WI38 (cell line): ENCODE results near the gene PPRC1.

Experiments
- H3K4me3 ChIP-seq: 2 replicates; pipeline ENCODE4 v1.5.1; 2011; ENCODE audit warnings: low read depth, mild to moderate bottlenecking, control low read depth, low read length
- TF ChIP-seq, protein P1 (sequence below): IDR thresholded peaks from 2 replicates; pipeline ENCODE4 v1.5.1; 2012; ENCODE audit warnings: low read depth, mild to moderate bottlenecking, control low read depth, low read length

PPRC1 gene

DNA sequence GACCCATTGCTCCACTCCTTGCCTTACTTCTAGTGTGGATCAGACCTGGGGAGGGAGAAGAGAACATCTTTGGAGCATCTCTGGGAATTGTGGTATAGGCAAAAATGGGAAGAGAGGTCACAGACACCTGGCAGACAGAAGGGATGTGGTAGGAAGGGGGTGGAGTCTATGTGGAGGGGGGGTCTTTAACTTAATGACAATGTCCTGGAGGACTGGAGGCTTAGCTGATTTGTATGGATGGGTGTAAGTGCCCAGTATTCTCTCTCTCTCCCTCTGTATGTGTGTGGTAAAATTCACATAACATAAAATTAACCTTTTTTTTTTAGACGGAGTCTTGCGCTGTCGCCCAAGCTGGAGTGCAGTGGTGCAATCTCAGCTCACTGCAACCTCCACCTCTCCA, 9.6 kb upstream of the PPRC1 start:
- TF ChIP-seq, protein P1, sequence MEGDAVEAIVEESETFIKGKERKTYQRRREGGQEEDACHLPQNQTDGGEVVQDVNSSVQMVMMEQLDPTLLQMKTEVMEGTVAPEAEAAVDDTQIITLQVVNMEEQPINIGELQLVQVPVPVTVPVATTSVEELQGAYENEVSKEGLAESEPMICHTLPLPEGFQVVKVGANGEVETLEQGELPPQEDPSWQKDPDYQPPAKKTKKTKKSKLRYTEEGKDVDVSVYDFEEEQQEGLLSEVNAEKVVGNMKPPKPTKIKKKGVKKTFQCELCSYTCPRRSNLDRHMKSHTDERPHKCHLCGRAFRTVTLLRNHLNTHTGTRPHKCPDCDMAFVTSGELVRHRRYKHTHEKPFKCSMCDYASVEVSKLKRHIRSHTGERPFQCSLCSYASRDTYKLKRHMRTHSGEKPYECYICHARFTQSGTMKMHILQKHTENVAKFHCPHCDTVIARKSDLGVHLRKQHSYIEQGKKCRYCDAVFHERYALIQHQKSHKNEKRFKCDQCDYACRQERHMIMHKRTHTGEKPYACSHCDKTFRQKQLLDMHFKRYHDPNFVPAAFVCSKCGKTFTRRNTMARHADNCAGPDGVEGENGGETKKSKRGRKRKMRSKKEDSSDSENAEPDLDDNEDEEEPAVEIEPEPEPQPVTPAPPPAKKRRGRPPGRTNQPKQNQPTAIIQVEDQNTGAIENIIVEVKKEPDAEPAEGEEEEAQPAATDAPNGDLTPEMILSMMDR: no peak
- H3K4me3 ChIP-seq: no peak overlapping the region

DNA sequence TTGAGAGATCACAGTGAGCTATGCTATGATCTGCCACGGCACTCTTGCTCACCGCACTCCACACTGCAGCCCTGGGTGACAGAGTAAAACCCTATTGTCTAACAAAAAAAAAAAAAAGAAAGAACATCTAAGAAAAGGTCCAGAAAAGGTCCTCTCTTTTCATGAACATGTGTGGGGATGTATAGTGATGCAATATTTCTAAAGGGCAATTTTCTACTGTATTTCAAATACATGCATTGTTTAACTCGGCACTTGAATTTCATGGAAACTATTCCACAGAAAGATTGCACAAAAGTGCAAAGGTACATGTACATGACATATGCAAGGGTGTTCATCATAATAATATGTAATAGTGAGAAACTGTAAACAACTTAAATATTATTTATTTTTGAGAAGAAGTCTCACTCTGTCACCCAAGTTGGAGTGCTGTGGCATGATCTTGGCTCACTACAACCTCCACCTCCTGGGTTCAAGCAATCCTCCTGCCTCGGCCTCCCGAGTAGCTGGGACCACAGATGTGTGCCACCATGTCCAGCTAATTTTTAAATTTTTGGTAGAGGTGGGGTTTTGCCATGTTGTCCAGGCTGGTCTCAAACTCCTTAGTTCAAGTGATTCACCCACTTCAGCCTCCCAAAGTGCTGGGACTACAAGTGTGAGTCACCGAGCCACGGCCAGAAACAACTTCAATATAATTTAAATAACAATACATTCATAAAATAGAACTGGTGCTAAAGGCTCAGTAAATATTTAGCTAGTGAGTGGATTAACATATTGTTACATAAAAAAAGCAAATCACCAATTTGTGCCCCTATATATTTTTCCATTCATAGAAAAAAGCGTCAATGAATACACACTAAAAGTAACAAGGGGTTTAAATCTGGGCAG, 1.3 kb upstream of the PPRC1 start:
- TF ChIP-seq, protein P1: no peak
- no peak overlapping the region for H3K4me3 ChIP-seq

DNA sequence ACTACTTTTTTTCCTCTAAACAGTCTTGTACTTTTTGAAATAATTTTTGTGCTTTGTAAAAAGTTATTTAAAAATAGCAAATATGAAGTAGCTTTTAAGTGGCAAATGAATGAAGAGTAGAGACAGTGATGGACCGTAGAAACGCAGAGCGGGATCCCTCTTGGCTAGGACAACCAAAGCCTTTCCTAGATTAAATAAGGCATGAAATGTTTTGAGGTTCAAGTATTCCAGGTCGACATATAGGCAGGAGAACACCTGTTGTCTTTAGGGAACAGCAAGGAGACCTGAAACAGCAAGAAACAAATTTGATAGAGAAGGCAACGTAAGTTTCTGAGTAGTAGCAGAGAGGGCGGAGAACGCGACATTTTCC, 662 bp upstream of the PPRC1 start:
- H3K4me3 ChIP-seq: peak overlapping the region; percentile 82
- TF ChIP-seq, protein P1: no peak

DNA sequence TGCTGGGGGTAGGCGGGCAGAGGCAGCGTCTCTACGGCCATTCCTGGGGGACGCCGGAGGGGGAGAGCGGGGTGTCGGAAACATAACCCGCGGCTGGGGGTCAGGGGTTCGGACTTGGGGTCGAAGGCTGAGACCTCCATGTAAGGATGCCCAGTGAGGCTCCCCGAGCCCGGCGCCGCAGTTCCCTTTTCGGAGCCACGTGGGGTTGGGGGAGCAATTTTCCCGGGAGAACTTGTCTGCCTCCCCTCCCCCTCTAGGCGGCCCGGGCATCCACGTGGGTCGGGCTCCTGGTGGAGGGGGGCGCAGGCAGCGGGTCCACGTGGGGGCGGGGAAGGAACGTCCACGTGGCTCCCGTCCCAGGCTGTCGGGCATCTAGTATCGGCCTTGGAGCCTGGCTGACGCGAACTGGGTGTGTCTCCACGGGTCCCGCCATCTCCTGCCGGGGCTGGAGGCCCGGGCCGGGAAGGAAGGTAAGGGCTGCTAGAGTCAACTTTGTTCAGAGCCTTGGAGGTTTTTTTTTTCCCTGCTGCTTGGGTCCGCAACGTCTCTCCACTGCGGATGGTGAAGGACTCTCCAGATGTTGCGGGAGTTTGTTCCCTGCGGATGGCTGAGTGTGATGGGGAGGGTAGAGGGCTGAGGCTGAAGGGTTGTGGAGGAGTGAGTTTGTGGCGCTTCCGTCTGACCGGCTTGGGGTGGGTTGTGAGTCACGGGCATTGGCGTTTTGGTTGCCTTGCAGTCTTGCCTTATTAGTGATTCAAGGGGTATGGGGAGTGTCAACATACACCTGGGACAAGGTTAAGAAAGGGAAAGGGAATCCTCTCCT, 744 bp downstream of the PPRC1 start:
- peak overlapping the region; percentile 82 for H3K4me3 ChIP-seq
- TF ChIP-seq, protein P1: no peak

DNA sequence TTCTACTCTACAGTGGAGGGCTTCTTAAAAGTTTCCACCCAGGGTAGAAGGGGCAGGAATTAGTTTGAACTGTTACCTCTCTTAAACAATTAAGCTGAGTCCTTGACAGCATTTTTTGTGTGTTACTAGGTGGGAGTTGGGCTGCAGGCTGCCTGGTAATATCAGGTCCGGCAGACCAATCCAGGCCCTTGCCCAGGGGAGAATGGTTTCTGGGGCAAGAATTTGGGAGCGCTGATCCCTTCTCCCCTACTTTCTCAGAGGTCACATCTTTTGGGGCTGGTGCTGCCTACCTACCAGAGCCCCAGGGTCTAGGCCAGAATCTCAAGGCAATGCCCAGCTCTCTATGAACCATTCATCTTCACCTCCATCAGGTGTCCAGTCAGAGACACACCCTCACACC, 1.6 kb downstream of the PPRC1 start:
- TF ChIP-seq, protein P1: no peak
- peak overlapping the region; percentile 82 for H3K4me3 ChIP-seq

DNA sequence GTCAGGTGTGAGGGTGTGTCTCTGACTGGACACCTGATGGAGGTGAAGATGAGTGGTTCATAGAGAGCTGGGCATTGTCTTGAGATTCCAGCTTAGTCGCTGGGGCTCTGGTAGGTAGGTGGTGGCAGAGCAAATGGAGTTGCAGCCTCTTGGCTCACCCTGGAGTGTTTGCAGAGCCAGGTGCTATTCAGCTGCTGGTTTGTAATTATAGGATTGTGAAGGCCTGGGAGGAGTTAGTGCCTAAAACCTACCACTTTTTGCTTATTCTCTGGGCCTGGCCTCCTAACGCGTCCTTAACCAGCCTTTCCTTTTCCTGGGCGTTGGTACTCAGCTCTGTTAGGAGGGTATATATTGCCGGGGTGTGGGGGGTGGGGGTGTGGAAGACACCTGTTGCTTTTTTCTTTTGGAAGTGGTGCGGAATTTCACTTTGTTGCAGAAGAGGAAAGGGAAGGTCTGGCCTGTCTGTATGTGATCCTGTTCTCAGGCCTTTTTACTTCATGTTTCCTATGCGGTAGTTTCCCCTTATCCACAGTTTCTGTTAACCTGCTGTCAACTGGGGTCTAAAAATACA, 3.2 kb downstream of the PPRC1 start:
- TF ChIP-seq, protein P1: no peak

More for the DNA sequence above, 3.2 kb downstream of the PPRC1 start:
- H3K4me3 ChIP-seq: no peak overlapping the region
